ENCODE data around the gene MPRIP.

- TF ChIP-seq, protein P1, sequence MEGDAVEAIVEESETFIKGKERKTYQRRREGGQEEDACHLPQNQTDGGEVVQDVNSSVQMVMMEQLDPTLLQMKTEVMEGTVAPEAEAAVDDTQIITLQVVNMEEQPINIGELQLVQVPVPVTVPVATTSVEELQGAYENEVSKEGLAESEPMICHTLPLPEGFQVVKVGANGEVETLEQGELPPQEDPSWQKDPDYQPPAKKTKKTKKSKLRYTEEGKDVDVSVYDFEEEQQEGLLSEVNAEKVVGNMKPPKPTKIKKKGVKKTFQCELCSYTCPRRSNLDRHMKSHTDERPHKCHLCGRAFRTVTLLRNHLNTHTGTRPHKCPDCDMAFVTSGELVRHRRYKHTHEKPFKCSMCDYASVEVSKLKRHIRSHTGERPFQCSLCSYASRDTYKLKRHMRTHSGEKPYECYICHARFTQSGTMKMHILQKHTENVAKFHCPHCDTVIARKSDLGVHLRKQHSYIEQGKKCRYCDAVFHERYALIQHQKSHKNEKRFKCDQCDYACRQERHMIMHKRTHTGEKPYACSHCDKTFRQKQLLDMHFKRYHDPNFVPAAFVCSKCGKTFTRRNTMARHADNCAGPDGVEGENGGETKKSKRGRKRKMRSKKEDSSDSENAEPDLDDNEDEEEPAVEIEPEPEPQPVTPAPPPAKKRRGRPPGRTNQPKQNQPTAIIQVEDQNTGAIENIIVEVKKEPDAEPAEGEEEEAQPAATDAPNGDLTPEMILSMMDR (IDR thresholded peaks at IDR 0.05; ENCODE audit: borderline replicate concordance, extremely low read depth, low read length, poor library complexity, severe bottlenecking) = no peak
- no peak for TF ChIP-seq EZH2 (IDR thresholded peaks at IDR 0.05; ENCODE audit: borderline replicate concordance, low read depth, low read length, severe bottlenecking)
Measured at GRCh38 chr17:17134957-17135333, 92.7 kb downstream of the MPRIP start.

Measured in DND-41 (cell line).